Stimulated activated CD8-positive, alpha-beta memory T cell treated with anti-CD3 and anti-CD28 coated beads, Interleukin-12 subunit alpha, Interleukin-12 subunit beta, amount 100 ng/mL, for 24 hours (primary cell): ENCODE measurements around the gene MICALL1.
"Not testable (repeated sequence)": the region's sequence is repeated elsewhere in the genome, so short reads cannot be mapped to it uniquely, and the experiment has no call there.

Experiments used
- DNase-seq: peaks from one replicate; pipeline ENCODE4 v3.0.0-alpha.2; 2020; ENCODE audit errors: extremely low read depth

MICALL1 gene

GRCh38 chr22:37926771-37927636 is 20.9 kb downstream of the MICALL1 start:
- no peak for DNase-seq

GRCh38 chr22:37927637-37927936 is 21.5 kb downstream of the MICALL1 start:
- no peak for DNase-seq

DNA sequence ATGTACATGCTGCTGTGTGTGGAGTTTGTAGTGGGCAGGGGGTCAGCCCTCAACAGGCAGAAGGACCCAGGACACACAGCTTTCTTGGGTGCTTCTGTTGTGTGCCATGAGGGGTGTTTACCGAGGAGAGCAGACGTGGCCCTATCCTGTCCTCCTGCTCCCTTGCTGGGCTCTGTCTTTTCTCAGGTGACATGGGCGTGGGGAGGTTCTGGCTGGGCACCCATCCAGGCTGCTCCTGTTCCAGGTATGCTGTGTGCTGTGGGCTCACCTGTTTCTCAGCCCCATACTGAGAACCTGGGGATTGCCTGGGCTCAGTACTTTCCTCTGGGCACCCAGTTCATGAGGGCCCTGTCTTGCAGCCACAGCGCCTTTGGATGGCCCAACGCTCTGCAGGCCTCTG is 23.3 kb downstream of the MICALL1 start:
- no peak for DNase-seq

DNA sequence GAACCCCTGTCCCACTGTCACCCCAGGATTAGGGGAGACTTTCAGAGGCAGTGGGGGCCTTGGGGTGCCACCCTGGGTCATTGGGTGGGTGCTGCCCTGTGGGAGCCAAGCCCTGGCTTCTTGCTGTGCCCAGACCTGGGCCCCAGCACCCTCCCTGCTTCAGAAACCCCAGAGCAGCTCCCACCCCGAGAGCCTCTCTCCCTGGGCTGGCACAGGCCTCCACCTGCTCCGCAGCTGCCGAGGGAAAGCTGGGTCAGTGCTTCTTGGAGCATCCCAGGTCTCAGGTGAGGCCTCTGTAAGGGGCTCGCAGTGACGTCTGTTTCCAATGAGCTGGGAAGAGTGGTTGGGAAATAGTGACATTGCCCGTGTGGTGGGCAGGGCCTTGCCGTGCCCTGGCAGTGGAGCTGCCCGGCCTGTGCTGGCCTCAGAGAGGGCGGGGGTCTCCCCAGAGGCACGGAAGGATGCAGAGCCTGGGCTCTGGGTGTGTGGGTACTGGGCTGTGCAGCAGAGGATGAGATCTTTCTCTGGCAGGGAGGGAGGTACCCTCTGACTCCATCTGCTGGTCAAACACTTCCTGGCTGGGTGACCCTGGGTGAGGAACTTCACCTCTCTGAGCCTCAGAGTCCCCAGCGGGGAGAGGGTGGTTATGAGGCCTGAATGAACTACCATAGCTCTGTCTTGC is 24.3 kb downstream of the MICALL1 start:
- DNase-seq, result no peak

DNA sequence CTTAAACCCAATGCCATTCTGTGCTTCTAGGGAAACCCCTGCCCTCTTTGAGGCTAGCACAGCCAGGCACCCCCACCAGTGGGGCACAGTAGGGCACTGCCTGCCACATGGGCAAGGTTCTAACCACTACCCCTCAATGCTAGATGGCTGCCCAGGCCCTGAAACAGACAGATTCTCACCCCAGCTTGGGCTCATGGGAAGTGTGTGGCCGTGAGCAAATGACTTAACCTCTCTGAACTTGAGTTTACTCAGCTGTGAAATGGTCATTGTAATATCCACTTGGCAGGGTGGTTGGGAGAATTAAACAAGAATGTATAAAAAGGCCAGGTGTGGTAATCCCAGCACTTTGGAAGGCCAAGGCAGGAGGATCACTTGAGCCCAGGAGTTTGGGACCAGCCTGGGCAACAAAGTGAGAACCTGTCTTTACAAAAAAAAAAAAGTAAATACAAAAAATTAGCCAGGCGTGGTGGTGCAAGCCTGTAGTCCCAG is 24.9 kb downstream of the MICALL1 start:
- DNase-seq, result no peak

DNA sequence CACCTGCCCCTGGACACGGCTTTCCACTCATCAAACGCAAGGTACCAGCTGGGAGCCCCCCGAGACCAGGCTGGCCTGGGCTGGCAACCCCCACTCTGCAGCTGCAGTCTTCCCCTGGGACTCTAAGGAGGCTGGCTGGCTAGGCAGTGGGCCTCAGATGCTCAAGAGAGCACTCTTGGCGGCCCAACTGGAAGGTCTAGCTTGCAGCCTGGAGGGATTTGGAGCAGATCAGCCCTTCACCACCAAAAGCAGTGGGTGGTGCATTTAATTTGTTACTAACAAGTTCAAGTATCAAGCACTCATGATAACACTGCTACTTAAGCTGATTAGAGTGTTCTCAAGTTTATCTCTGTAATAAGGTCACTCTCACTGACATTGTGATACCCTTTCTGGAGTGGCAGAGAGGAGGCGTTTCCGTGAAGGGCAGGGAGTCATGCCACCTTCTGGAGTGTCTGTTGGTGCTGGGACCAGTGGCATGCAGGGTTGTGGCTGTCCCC is 25.8 kb downstream of the MICALL1 start:
- DNase-seq, result no peak

GRCh38 chr22:37932401-37932800 is 26.3 kb downstream of the MICALL1 start:
- no peak for DNase-seq

- no peak for DNase-seq
Observed at GRCh38 chr22:37932821-37933578, 26.9 kb downstream of the MICALL1 start.

GRCh38 chr22:37933711-37934376 is 27.7 kb downstream of the MICALL1 start:
- DNase-seq, result peak; percentile 53

GRCh38 chr22:37940698-37941376 is 34.7 kb downstream of the MICALL1 start:
- no peak for DNase-seq

- no peak for DNase-seq
Observed at GRCh38 chr22:37942133-37942532, 36.0 kb downstream of the MICALL1 start.

DNA sequence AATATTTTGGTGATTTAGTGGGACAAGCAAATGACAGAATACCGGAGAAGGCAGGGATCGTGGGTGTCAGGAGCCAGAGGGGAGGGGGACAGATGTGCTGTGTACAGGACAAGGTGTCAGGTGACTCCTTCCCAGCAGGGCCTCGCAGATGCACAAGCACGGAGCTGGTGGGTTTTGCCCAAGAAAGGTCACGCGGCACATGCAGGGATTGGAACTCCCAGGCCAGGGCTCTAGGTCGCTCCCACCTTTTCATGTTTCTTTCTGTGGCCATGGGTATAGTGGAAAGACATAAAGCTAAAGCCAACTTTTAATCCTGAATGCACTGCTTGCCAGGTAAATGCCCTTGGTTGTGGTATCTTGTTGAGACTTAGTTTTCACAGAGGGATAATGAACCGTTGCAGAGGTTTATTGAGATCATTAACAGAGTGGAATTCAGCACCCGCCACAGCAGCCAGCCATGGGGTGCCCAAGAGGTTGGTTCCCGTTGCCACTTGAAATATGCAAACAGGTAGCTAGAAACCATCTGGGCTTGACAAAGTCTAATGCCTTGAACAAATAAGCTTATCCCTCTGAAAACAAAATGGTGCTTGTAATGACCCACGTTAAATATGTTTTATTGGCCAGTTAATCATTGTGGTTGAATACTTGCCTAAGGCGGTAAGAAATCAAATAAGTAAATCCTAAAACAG is 37.2 kb downstream of the MICALL1 start:
- DNase-seq, result no peak

DNA sequence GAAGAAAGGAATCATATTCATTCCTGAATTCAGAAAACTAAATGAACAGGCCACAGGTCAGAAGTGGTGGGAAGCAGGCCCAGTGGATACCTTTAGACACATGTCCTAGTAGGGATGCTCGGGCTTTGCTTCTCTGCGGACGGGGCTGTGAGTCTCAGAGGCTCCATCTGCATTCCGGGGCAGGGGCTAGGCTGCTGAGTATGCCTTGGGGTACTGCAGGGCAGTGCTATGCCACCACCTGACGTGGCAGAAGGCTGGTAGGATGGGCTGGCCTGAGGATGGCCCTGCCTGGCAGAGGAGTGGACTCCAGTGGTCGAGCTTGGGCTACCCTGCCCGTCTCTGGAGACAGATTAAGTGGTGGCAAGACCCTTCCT is 37.7 kb downstream of the MICALL1 start:
- no peak for DNase-seq

DNA sequence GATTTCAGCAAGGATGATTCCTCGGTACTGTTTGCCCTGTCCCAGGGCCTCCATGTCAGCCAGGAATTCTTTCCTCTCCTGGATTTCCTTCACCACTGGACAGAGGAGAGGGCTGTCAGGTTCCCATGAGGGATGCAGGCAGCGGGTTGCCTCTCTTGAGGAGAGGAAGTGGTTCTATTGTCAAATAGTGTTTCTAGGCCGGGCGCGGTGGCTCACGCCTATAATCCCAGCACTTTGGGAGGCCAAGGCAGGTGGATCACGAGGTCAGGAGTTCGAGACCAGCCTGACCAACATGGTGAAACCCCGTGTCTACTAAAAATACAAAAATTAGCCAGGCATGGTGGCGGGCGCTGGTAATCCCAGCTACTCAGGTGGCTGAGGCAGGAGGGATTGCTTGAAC is 38.3 kb downstream of the MICALL1 start:
- DNase-seq, result not testable (repeated sequence)

GRCh38 chr22:37947142-37947795 is 41.2 kb downstream of the MICALL1 start:
- DNase-seq, result not testable (repeated sequence)

GRCh38 chr22:37951305-37951704 is 45.2 kb downstream of the MICALL1 start:
- DNase-seq, result no peak

GRCh38 chr22:37952629-37953028 is 46.5 kb downstream of the MICALL1 start:
- not testable (repeated sequence) for DNase-seq

GRCh38 chr22:37953062-37953436 is 47.0 kb downstream of the MICALL1 start:
- DNase-seq, result no peak

DNA sequence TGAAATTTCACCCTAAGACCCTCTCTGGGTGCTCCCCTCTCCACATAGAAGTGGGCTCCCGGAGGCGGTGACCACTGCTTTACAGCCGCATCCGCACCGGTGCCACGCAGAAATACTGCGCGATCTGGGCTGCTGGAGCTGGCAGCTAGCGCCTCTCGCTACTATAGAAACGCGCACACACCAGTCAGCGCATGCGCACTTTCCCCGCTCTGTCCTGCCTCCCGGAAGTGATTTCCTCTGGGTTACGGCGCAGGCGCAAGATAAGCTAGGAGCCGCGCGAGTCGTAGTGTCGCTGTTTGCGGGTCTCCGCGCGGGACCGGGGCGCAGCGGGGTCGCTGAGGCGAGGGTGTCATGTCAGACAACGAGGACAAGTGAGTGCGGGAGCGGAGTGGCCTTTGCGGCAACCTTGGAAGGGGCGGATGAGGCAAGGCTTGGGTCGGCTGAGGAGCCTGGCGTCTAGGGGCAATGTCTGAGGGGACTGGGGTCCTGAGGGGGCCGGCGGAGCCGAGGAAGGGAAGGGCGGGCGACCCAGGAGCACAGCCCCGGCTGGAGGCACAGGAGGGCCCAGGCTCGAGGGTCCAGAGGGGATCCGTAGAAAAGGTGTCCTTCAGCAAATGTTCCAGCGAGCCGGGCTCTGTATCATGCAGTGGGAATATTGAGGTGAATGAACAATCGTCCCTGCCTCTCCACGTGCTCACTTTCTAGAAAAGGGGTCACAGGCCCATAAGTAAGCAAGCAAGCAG is 47.5 kb downstream of the MICALL1 start, which contains the start of the genes C22orf23 and POLR2F:
Gene C22orf23 (minus strand): TSS at position 165 of the 743 bp plus-strand sequence. CDS start 452 bp downstream, outside the sequence.
Gene POLR2F (plus strand): TSS at position 263 of the 743 bp plus-strand sequence. CDS start 89 bp downstream, at position 352.
- peak; percentile 88 for DNase-seq
